Activated gamma-delta T cell treated with Interleukin-2 at 50 U/mL for 16 hours (primary cell): Measurements from ENCODE around the gene OSBPL10.
"Not testable (repeated sequence)": the region's sequence is repeated elsewhere in the genome, so short reads cannot be mapped to it uniquely, and the experiment has no call there.

Experiments
- DNase-seq: peaks from one replicate; pipeline ENCODE4 v3.0.0-alpha.2; 2020

The OSBPL10 gene

GRCh38 chr3:31885235-31885634, 95.8 kb downstream of the OSBPL10 start:
- no peak for DNase-seq

- DNase-seq, result no peak
These were observed 96.8 kb downstream of the OSBPL10 start for GRCh38 chr3:31884251-31884650.

- no peak for DNase-seq
These were observed 98.2 kb downstream of the OSBPL10 start for GRCh38 chr3:31882895-31883294.

GRCh38 chr3:31882431-31882830, 98.6 kb downstream of the OSBPL10 start:
- DNase-seq, result no peak

GRCh38 chr3:31880482-31881078, 100.5 kb downstream of the OSBPL10 start:
- no peak for DNase-seq

GRCh38 chr3:31880020-31880419, 101.0 kb downstream of the OSBPL10 start:
- no peak for DNase-seq

GRCh38 chr3:31879365-31879764, 101.7 kb downstream of the OSBPL10 start:
- no peak for DNase-seq

GRCh38 chr3:31878231-31878838, 102.7 kb downstream of the OSBPL10 start:
- DNase-seq, result no peak

GRCh38 chr3:31876331-31876730, 104.7 kb downstream of the OSBPL10 start:
- no peak for DNase-seq

GRCh38 chr3:31875437-31875836, 105.6 kb downstream of the OSBPL10 start:
- no peak for DNase-seq

GRCh38 chr3:31873254-31873820, 107.7 kb downstream of the OSBPL10 start:
- no peak for DNase-seq

GRCh38 chr3:31871939-31872507, 109.0 kb downstream of the OSBPL10 start:
- DNase-seq, result no peak

- not testable (repeated sequence) for DNase-seq
These were observed 111.0 kb downstream of the OSBPL10 start for GRCh38 chr3:31870111-31870510.

GRCh38 chr3:31868236-31868635, 112.8 kb downstream of the OSBPL10 start:
- DNase-seq, result no peak

GRCh38 chr3:31862666-31863279, 118.3 kb downstream of the OSBPL10 start:
- DNase-seq, result no peak

- no peak for DNase-seq
These were observed 119.2 kb downstream of the OSBPL10 start for GRCh38 chr3:31861826-31862225.

GRCh38 chr3:31860642-31861041, 120.4 kb downstream of the OSBPL10 start:
- not testable (repeated sequence) for DNase-seq

- DNase-seq, result no peak
These were observed 121.8 kb downstream of the OSBPL10 start for GRCh38 chr3:31859245-31859644.

GRCh38 chr3:31858439-31858838, 122.6 kb downstream of the OSBPL10 start:
- DNase-seq, result no peak

GRCh38 chr3:31853580-31853979, 127.5 kb downstream of the OSBPL10 start:
- no peak for DNase-seq

GRCh38 chr3:31851278-31851677, 129.8 kb downstream of the OSBPL10 start:
- DNase-seq, result no peak

GRCh38 chr3:31848911-31849310, 132.2 kb downstream of the OSBPL10 start:
- DNase-seq, result no peak

- no peak for DNase-seq
These were observed 132.8 kb downstream of the OSBPL10 start for GRCh38 chr3:31848163-31848818.
